Dermis blood vessel endothelial cell (primary cell): ENCODE measurements around the gene FOXR1. TPM values are rescaled to one million over a fixed set of nuclear protein-coding genes. Genes with fewer than 3 reads are reported as not detected.
A peak's percentile ranks its signal among the peaks of the same experiment; 100 is the strongest.

ENCODE experiments used
- DNase-seq: peaks from one replicate; pipeline ENCODE4 v3.0.0; 2010
- total RNA-seq: library from RNA; depleted of rRNA; stranded (reverse); fragments of >200 nt; gene quantifications from 2 replicates; pipeline ENCODE4 v1.2.3, GENCODE V29; 2014

Gene FOXR1
- total RNA-seq: not detected in 2 replicates

- DNase-seq: no peak
These were observed at the start of gene FOXR1 for GRCh38 chr11:118971646-118972045. TSS of gene FOXR1 (plus strand) at chr11:118971761. CDS start at chr11:118971932, 171 bp downstream.

- DNase-seq: peak; percentile 63
These were observed 49.4 kb upstream of the FOXR1 start for GRCh38 chr11:118921929-118922744.

GRCh38 chr11:118922745-118923627, 48.6 kb upstream of the FOXR1 start:
- no peak for DNase-seq

- DNase-seq: no peak
These were observed 47.6 kb upstream of the FOXR1 start for GRCh38 chr11:118923721-118924587.

GRCh38 chr11:118924591-118925585, 46.7 kb upstream of the FOXR1 start:
- DNase-seq: peak; percentile 65

- DNase-seq: no peak
These were observed 43.9 kb upstream of the FOXR1 start for GRCh38 chr11:118927554-118928100.

GRCh38 chr11:118928101-118928869, 43.3 kb upstream of the FOXR1 start:
- peak; percentile 92 for DNase-seq

GRCh38 chr11:118928870-118929500, 42.6 kb upstream of the FOXR1 start:
- peak; percentile 74 for DNase-seq

- peak; percentile 74 for DNase-seq
These were observed 42.0 kb upstream of the FOXR1 start for GRCh38 chr11:118929501-118930093.

GRCh38 chr11:118930094-118930712, 41.4 kb upstream of the FOXR1 start:
- peak; percentile 84 for DNase-seq

GRCh38 chr11:118931571-118931970, 40.0 kb upstream of the FOXR1 start:
- no peak for DNase-seq

- peak; percentile 41 for DNase-seq
These were observed 38.1 kb upstream of the FOXR1 start for GRCh38 chr11:118933486-118933885.

GRCh38 chr11:118935376-118935775, 36.2 kb upstream of the FOXR1 start:
- DNase-seq: no peak

GRCh38 chr11:118938491-118939403, 32.8 kb upstream of the FOXR1 start:
- DNase-seq: no peak

- no peak for DNase-seq
These were observed 32.1 kb upstream of the FOXR1 start for GRCh38 chr11:118939404-118939915.

GRCh38 chr11:118939953-118940598, 31.5 kb upstream of the FOXR1 start:
- peak; percentile 34 for DNase-seq

GRCh38 chr11:118947091-118947490, 24.5 kb upstream of the FOXR1 start:
- no peak for DNase-seq
